ENCODE results near the gene PRRX1.

DNA sequence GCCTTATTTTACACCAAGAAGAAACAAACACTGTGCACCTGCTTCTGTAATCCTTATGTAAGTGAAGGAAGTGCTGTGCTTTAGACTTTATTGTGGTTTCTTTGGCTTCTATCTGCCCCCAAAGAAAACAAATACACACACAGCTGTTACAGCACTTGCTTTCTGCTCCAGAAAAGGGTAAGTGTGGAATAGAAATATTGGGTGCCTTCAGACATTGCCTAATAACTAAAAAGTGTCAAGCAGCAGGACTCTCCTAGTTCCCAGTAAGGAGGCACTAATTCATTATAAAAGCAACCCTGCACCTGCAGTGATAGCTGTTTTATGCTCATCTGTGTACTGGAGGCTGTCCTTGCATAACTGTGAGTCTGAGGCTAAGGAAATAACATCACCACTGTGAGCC is 23.4 kb upstream of the PRRX1 start:
- TF ChIP-seq CTCF (IDR thresholded peaks at IDR 0.05; ENCODE audit: low read length) = no peak
- no peak for TF ChIP-seq EZH2 (optimal IDR thresholded peaks at IDR 0.05; ENCODE audit: low read depth, low read length)
- TF ChIP-seq EZH2phosphoT487 (IDR thresholded peaks at IDR 0.05; ENCODE audit: low read length) = no peak

Data from MM.1S (cell line).